IMR-90 (cell line): ENCODE measurements around the gene LRP3. TPM values are rescaled to one million over a fixed set of nuclear protein-coding genes. Genes with fewer than 3 reads are reported as not detected.

Experiments used
- ATAC-seq: fragments of 200-7000 bp; cut with Tn5 transposase; 2 replicates; pipeline ENCODE4 v1.9.1; 2020; ENCODE audit warnings: low read depth, mild to moderate bottlenecking, moderate library complexity
- BruUV-seq: library from RNA; stranded (reverse); fragments of 400-500 nt; replicated peaks from 2 replicates; lab custom pipeline; 2021; lab: Mats Ljungman, UMichigan
- CTCF ChIA-PET: fragments of 300-600 bp; formaldehyde crosslinking; extraction: SDS; loops from one replicate; lab custom pipeline; 2021; ENCODE audit warnings: antibody characterized with exemption; lab: Yijun Ruan, JAX
- POLR2A ChIA-PET: fragments of 300-600 bp; sonication (Branson Sonifier 250); formaldehyde crosslinking; loops from one replicate; lab custom pipeline; 2022; ENCODE audit warnings: antibody characterized with exemption; ENCODE audit not compliant: unreplicated experiment; lab: Charles Lee
- DNase-seq: peaks from one replicate; pipeline ENCODE4 v3.0.0; 2013
- H2AFZ ChIP-seq: replicated peaks from 2 replicates; pipeline ENCODE3; 2013; ENCODE audit warnings: low read length, mild to moderate bottlenecking; ENCODE audit not compliant: poor library complexity
- H2AK5ac ChIP-seq: 2 replicates; pipeline ENCODE4 v1.6.1; 2013; ENCODE audit warnings: low read depth, low read length, inconsistent platforms
- H2AK9ac ChIP-seq: replicated peaks from 2 replicates; pipeline ENCODE3; 2013; ENCODE audit warnings: mild to moderate bottlenecking, low read depth, low read length, moderate library complexity; ENCODE audit not compliant: poor library complexity
- H2BK120ac ChIP-seq: 2 replicates; pipeline ENCODE4 v1.6.1; 2013; ENCODE audit warnings: low read depth, low read length, inconsistent platforms
- H2BK15ac ChIP-seq: 3 replicates; pipeline ENCODE4 v1.6.1; 2013; ENCODE audit warnings: low read depth, low read length, inconsistent platforms
- H2BK20ac ChIP-seq: 2 replicates; pipeline ENCODE4 v1.6.1; 2013; ENCODE audit warnings: low read depth, mild to moderate bottlenecking, inconsistent platforms, low read length, moderate library complexity
- H2BK5ac ChIP-seq: 2 replicates; pipeline ENCODE4 v1.6.1; 2013; ENCODE audit warnings: mild to moderate bottlenecking, low read depth, low read length, inconsistent platforms; ENCODE audit not compliant: poor library complexity, severe bottlenecking
- H3K14ac ChIP-seq: replicated peaks from 2 replicates; pipeline ENCODE4 v1.6.1; 2013; ENCODE audit warnings: low read depth, low read length, inconsistent platforms
- H3K18ac ChIP-seq: 2 replicates; pipeline ENCODE4 v1.6.1; 2013; ENCODE audit warnings: low read depth, low read length, control low read depth
- H3K23ac ChIP-seq: 2 replicates; pipeline ENCODE4 v1.6.1; 2013; ENCODE audit warnings: low read depth, low read length, inconsistent platforms
- H3K27ac ChIP-seq: 2 replicates; pipeline ENCODE4 v1.5.1; 2013; ENCODE audit warnings: mild to moderate bottlenecking, control low read depth, low read length; ENCODE audit not compliant: insufficient read depth
- H3K27me3 ChIP-seq: 2 replicates; pipeline ENCODE4 v1.6.1; 2013; ENCODE audit warnings: low read length; ENCODE audit not compliant: control insufficient read depth, insufficient read depth
- H3K36me3 ChIP-seq: 2 replicates; pipeline ENCODE4 v1.6.1; 2013; ENCODE audit warnings: low read length, mixed read lengths; ENCODE audit not compliant: control insufficient read depth, insufficient read depth
- H3K4ac ChIP-seq: 2 replicates; pipeline ENCODE4 v1.6.1; 2013; ENCODE audit warnings: low read depth, low read length, inconsistent platforms
- H3K4me1 ChIP-seq: 2 replicates; pipeline ENCODE4 v1.6.1; 2013; ENCODE audit warnings: low read length, mixed read lengths; ENCODE audit not compliant: control insufficient read depth, insufficient read depth
- H3K4me2 ChIP-seq: 2 replicates; pipeline ENCODE4 v1.6.1; 2013; ENCODE audit warnings: low read depth, mild to moderate bottlenecking, control low read depth, low read length, moderate library complexity
- H3K4me3 ChIP-seq: 2 replicates; pipeline ENCODE4 v1.5.1; 2013; ENCODE audit warnings: low read depth, mild to moderate bottlenecking, control low read depth, low read length, moderate library complexity; ENCODE audit not compliant: insufficient read depth
- H3K56ac ChIP-seq: 2 replicates; pipeline ENCODE4 v1.6.1; 2013; ENCODE audit warnings: low read length, inconsistent platforms; ENCODE audit not compliant: insufficient read depth; ENCODE audit errors: extremely low read depth
- H3K79me1 ChIP-seq, 2 experiments: 2 replicates each; pipeline ENCODE4 v1.6.1; 2013; ENCODE audit warnings: low read length in 2 of 2, inconsistent platforms in 1 of 2, low read depth in 1 of 2
- H3K9ac ChIP-seq: 2 replicates; pipeline ENCODE4 v1.6.1; 2013; ENCODE audit warnings: low read depth, low read length, control low read depth
- H3K9me1 ChIP-seq: 2 replicates; pipeline ENCODE4 v1.6.1; 2013; ENCODE audit warnings: low read length, inconsistent platforms; ENCODE audit not compliant: insufficient read depth
- H3K9me3 ChIP-seq: 2 replicates; pipeline ENCODE4 v1.6.1; 2013; ENCODE audit warnings: low read length; ENCODE audit not compliant: control insufficient read depth, insufficient read depth
- H4K20me1 ChIP-seq: 2 replicates; pipeline ENCODE4 v1.6.1; 2013; ENCODE audit warnings: low read length, inconsistent platforms; ENCODE audit not compliant: insufficient read depth
- H4K5ac ChIP-seq: 2 replicates; pipeline ENCODE4 v1.6.1; 2013; ENCODE audit warnings: mild to moderate bottlenecking, low read depth, low read length, control low read depth
- H4K8ac ChIP-seq, 2 experiments: 2 replicates each; pipeline ENCODE4 v1.6.1; 2013; ENCODE audit warnings: low read depth in 2 of 2, low read length in 2 of 2, control low read depth in 1 of 2, inconsistent platforms in 1 of 2
- H4K91ac ChIP-seq: 2 replicates; pipeline ENCODE4 v1.6.1; 2013; ENCODE audit warnings: low read depth, low read length, inconsistent platforms; ENCODE audit not compliant: insufficient read depth
- BHLHE40 ChIP-seq: fragments of 150-350 bp; IDR thresholded peaks from 2 replicates; pipeline ENCODE4 v1.6.1; 2016; ENCODE audit warnings: mild to moderate bottlenecking, low read depth, low read length
- CEBPB ChIP-seq: IDR thresholded peaks from 2 replicates; pipeline ENCODE4 v1.6.1; 2012; ENCODE audit warnings: low read depth, low read length, improper control_type of control experiment
- CHD1 ChIP-seq: IDR thresholded peaks from 2 replicates; pipeline ENCODE4 v1.6.1; 2012; ENCODE audit warnings: low read depth, low read length, improper control_type of control experiment
- CTCF ChIP-seq: conservative IDR thresholded peaks from 2 replicates; pipeline ENCODE4 v1.5.1; 2012; ENCODE audit warnings: mild to moderate bottlenecking, low read depth, low read length, improper control_type of control experiment
- ELK1 ChIP-seq: fragments of 150-350 bp; IDR thresholded peaks from 2 replicates; pipeline ENCODE4 v1.6.1; 2016; ENCODE audit warnings: low read depth, mild to moderate bottlenecking, low read length, moderate library complexity, borderline replicate concordance
- FOS ChIP-seq: fragments of 150-350 bp; IDR thresholded peaks from 2 replicates; pipeline ENCODE4 v1.6.1; 2016; ENCODE audit warnings: low read depth, low read length
- MAFK ChIP-seq: IDR thresholded peaks from 2 replicates; pipeline ENCODE4 v1.6.1; 2012; ENCODE audit warnings: low read depth, low read length, improper control_type of control experiment
- MAZ ChIP-seq: IDR thresholded peaks from 2 replicates; pipeline ENCODE4 v1.6.1; 2012; ENCODE audit warnings: low read depth, mild to moderate bottlenecking, low read length, improper control_type of control experiment, moderate library complexity, borderline replicate concordance
- MXI1 ChIP-seq: IDR thresholded peaks from 2 replicates; pipeline ENCODE4 v1.6.1; 2012; ENCODE audit warnings: low read depth, mild to moderate bottlenecking, low read length, moderate library complexity, borderline replicate concordance
- NFE2L2 ChIP-seq: fragments of 150-350 bp; IDR thresholded peaks from 2 replicates; pipeline ENCODE4 v1.6.1; 2016; ENCODE audit warnings: low read depth, mild to moderate bottlenecking, low read length
- POLR2A ChIP-seq: IDR thresholded peaks from 2 replicates; pipeline ENCODE4 v1.6.1; 2012; ENCODE audit warnings: mild to moderate bottlenecking, low read depth, low read length
- RAD21 ChIP-seq: IDR thresholded peaks from 2 replicates; pipeline ENCODE4 v1.6.1; 2012; ENCODE audit warnings: low read length, improper control_type of control experiment
- RCOR1 ChIP-seq: IDR thresholded peaks from 2 replicates; pipeline ENCODE4 v1.6.1; 2012; ENCODE audit warnings: mild to moderate bottlenecking, low read length, improper control_type of control experiment; ENCODE audit not compliant: insufficient replicate concordance
- RFX5 ChIP-seq: IDR thresholded peaks from 2 replicates; pipeline ENCODE4 v1.8.0; 2012; ENCODE audit warnings: low read depth, mild to moderate bottlenecking, low read length, moderate library complexity
- SMC3 ChIP-seq: fragments of 150-350 bp; IDR thresholded peaks from 2 replicates; pipeline ENCODE4 v1.6.1; 2016; ENCODE audit warnings: low read depth, mild to moderate bottlenecking, antibody characterized with exemption, low read length, moderate library complexity
- USF2 ChIP-seq: fragments of 150-350 bp; IDR thresholded peaks from 2 replicates; pipeline ENCODE4 v1.6.1; 2017; ENCODE audit warnings: mild to moderate bottlenecking, antibody characterized with exemption, low read length, low read depth
- WGBS, 2 experiments: methylation state at CpG; one replicate each; pipeline versions ENCODE4 v1.1.5 to v1.1.7; 2013; ENCODE audit warnings: missing lambda C conversion rate in 2 of 2; ENCODE audit not compliant: insufficient read length in 1 of 2; ENCODE audit errors: extremely low coverage in 2 of 2; 5-methylcytosine and 5-hydroxymethylcytosine counted together
- dilution Hi-C: fragments of 300-500 bp; cut with HindIII; formaldehyde crosslinking; loops from one replicate; pipeline ENCODE4 v1.14.3; 2018; ENCODE audit warnings: low sequenced_read_pairs; ENCODE audit not compliant: unreplicated experiment
- in situ Hi-C: fragments of 300-500 bp; cut with MboI; formaldehyde crosslinking; loops from 3 replicates; pipeline ENCODE4 v1.14.3; 2019; ENCODE audit warnings: low sequenced_read_pairs, inconsistent platforms, mixed read lengths
- intact Hi-C: fragments of 100-400 bp; cut with micrococcal nuclease; formaldehyde crosslinking; loops from 2 replicates; pipeline ENCODE4 v1.10.0; 2022
- polyA plus RNA-seq, 3 experiments: library from polyadenylated mRNA; depleted of rRNA; stranded (reverse); fragments of >200 nt; gene quantifications; 2 replicates each; pipeline ENCODE4 v1.2.3, GENCODE V29; 2012; ENCODE audit warnings: low replicate concordance in 1 of 3
- total RNA-seq: library from RNA; depleted of rRNA; stranded (reverse); fragments of >200 nt; gene quantifications from 2 replicates; pipeline ENCODE4 v1.2.3, GENCODE V29; 2012

The LRP3 gene
- total and polyA plus RNA-seq, 2 of the 4 experiments (the other 2 are of a cell fraction) = 8.4 to 20.2 TPM

- H3K4me3 ChIP-seq = no peak overlapping the region
Observed at GRCh38 chr19:33221638-33222037, 27.5 kb downstream of the LRP3 start.

More at GRCh38 chr19:33221638-33222037, 27.5 kb downstream of the LRP3 start:
- Histone ChIP-seq H3K56ac (no peak overlapping the region), H3K9ac (no peak overlapping the region), H2BK15ac (no peak overlapping the region), H3K23ac (no peak overlapping the region), H2AK9ac (no peak overlapping the region), H3K14ac (no peak overlapping the region), H3K4me1 (no peaks in the 10 kb centered on the region), H2AK5ac (no peak overlapping the region), H4K5ac (no peak overlapping the region), H3K9me1 (no peaks in the 10 kb centered on the region), H3K79me1 (no peaks in the 10 kb centered on the region), H2BK120ac (no peak overlapping the region), H2AFZ (peak overlapping the region; percentile 41), H2BK5ac (no peak overlapping the region), H2BK20ac (no peak overlapping the region), H3K9me3 (peaks cover 2% of the 10 kb centered on the region; the same call in 1 of the 2 replicates), H3K4me2 (no peak overlapping the region), H3K36me3 (no peaks in the 10 kb centered on the region), H3K27me3 (peaks cover 55% of the 10 kb centered on the region), H3K4ac (no peak overlapping the region), H3K27ac (no peak overlapping the region), H4K91ac (no peak overlapping the region), H4K20me1 (no peaks in the 10 kb centered on the region; the same call in 1 of the 2 replicates), H3K18ac (no peak overlapping the region), H4K8ac (no peak overlapping the region)
- no peak for ATAC-seq
- dilution Hi-C loops (no loop called here), intact Hi-C loops (no loop called here), in situ Hi-C loops (no loop called here)
- ChIA-PET POLR2A (no interaction called here), CTCF (no interaction called here)
- DNase-seq = peak; percentile 18
- WGBS, 2 experiments = no CpG with 5 or more reads among the region's 6 CpGs
- no TSS peak for BruUV-seq
- TF ChIP-seq RAD21 = no peak
- TF ChIP-seq SMC3 = no peak
- TF ChIP-seq POLR2A = no peak
- TF ChIP-seq CHD1 = no peak
- TF ChIP-seq ELK1 = no peak
- TF ChIP-seq MAZ = no peak
- TF ChIP-seq USF2 = no peak
- TF ChIP-seq MXI1 = no peak
- TF ChIP-seq CEBPB = no peak
- TF ChIP-seq RCOR1 = no peak
- TF ChIP-seq MAFK = no peak
- TF ChIP-seq NFE2L2 = no peak
- no peak for TF ChIP-seq CTCF
- no peak for TF ChIP-seq BHLHE40
- TF ChIP-seq RFX5 = no peak
- TF ChIP-seq FOS = no peak
